ENCODE measurements around the gene MYH6.

DNA sequence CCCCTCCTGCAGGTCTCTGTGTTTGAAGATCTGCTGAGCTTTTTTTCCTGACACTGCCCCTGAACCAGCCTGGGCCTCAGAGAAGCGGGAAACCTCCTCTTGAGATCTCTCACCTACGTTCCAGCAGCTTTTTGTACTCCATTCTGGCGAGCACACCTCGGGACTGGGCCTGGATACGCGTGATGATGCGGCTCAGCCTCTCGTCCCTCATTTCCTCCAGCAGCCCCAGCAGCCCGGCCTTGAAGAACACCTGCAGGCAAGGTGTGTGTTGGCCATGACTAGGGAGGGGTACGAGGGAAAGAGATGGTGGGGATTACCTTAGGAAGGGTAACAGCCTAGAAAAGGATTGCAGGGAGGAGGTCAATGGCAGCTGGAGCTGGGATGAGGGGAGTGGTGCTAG is 17.1 kb upstream of the MYH6 start:
- TF ChIP-seq, protein P1, sequence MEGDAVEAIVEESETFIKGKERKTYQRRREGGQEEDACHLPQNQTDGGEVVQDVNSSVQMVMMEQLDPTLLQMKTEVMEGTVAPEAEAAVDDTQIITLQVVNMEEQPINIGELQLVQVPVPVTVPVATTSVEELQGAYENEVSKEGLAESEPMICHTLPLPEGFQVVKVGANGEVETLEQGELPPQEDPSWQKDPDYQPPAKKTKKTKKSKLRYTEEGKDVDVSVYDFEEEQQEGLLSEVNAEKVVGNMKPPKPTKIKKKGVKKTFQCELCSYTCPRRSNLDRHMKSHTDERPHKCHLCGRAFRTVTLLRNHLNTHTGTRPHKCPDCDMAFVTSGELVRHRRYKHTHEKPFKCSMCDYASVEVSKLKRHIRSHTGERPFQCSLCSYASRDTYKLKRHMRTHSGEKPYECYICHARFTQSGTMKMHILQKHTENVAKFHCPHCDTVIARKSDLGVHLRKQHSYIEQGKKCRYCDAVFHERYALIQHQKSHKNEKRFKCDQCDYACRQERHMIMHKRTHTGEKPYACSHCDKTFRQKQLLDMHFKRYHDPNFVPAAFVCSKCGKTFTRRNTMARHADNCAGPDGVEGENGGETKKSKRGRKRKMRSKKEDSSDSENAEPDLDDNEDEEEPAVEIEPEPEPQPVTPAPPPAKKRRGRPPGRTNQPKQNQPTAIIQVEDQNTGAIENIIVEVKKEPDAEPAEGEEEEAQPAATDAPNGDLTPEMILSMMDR (IDR thresholded peaks at IDR 0.05; ENCODE audit: insufficient read depth, low read length), result no peak
- no peak for TF ChIP-seq POLR2AphosphoS5 (IDR thresholded peaks at IDR 0.05; ENCODE audit: low read depth)
- no peak for TF ChIP-seq GABPA (IDR thresholded peaks at IDR 0.05; ENCODE audit: low read depth)
- TF ChIP-seq SPI1 (IDR thresholded peaks at IDR 0.05; ENCODE audit: borderline replicate concordance, low read depth), result no peak
- TF ChIP-seq, protein P2, sequence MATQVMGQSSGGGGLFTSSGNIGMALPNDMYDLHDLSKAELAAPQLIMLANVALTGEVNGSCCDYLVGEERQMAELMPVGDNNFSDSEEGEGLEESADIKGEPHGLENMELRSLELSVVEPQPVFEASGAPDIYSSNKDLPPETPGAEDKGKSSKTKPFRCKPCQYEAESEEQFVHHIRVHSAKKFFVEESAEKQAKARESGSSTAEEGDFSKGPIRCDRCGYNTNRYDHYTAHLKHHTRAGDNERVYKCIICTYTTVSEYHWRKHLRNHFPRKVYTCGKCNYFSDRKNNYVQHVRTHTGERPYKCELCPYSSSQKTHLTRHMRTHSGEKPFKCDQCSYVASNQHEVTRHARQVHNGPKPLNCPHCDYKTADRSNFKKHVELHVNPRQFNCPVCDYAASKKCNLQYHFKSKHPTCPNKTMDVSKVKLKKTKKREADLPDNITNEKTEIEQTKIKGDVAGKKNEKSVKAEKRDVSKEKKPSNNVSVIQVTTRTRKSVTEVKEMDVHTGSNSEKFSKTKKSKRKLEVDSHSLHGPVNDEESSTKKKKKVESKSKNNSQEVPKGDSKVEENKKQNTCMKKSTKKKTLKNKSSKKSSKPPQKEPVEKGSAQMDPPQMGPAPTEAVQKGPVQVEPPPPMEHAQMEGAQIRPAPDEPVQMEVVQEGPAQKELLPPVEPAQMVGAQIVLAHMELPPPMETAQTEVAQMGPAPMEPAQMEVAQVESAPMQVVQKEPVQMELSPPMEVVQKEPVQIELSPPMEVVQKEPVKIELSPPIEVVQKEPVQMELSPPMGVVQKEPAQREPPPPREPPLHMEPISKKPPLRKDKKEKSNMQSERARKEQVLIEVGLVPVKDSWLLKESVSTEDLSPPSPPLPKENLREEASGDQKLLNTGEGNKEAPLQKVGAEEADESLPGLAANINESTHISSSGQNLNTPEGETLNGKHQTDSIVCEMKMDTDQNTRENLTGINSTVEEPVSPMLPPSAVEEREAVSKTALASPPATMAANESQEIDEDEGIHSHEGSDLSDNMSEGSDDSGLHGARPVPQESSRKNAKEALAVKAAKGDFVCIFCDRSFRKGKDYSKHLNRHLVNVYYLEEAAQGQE (IDR thresholded peaks at IDR 0.05; ENCODE audit: insufficient replicate concordance, low read depth), result no peak

All from HL-60 (cell line).